ENCODE measurements around the gene TTYH1. TPM values are rescaled to one million over a fixed set of nuclear protein-coding genes. Genes with fewer than 3 reads are reported as not detected.

The TTYH1 gene
- total RNA-seq, 1 donor: not detected

DNA sequence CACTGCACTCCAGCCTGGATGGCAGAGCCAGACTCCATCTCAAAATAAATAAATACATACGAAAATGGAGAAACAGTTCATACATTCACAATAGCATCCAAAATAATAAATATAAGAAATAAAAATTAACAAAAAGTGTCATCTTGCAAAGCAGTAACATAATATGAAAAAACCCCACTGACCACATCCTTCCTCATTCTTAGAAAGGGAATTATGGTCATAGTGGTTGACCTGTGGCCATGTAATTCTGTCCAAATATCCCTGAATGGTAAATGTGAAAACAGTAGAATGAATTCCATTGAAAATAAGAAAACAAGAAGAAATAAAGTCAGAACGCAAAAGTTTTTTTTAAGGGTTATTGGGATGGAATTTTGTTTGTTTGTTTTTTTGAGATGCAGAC lies 64.8 kb downstream of the TTYH1 start:
- Histone ChIP-seq H3K27me3 (ENCODE audit: insufficient read depth, low read length) (peaks cover 3% of the 10 kb centered on the region), H3K4me1 (ENCODE audit: insufficient read depth, low read length) (no peaks in the 10 kb centered on the region), H3K36me3 (ENCODE audit: insufficient read depth, low read length) (no peaks in the 10 kb centered on the region), H3K27ac (ENCODE audit: low read depth, low read length) (no peak overlapping the region), H2AFZ (ENCODE audit: low read length) (no peak overlapping the region), H3K9me3 (ENCODE audit: low read depth, low read length) (no peaks in the 10 kb centered on the region), H3K4me2 (ENCODE audit: insufficient read depth, low read length) (no peak overlapping the region), H3K4me3 (ENCODE audit: insufficient read depth, low read length) (no peak overlapping the region), H3K79me2 (ENCODE audit: insufficient read depth, low read length) (no peaks in the 10 kb centered on the region), H4K20me1 (ENCODE audit: insufficient read depth, low read length) (no peaks in the 10 kb centered on the region)
- TF ChIP-seq, protein P1, sequence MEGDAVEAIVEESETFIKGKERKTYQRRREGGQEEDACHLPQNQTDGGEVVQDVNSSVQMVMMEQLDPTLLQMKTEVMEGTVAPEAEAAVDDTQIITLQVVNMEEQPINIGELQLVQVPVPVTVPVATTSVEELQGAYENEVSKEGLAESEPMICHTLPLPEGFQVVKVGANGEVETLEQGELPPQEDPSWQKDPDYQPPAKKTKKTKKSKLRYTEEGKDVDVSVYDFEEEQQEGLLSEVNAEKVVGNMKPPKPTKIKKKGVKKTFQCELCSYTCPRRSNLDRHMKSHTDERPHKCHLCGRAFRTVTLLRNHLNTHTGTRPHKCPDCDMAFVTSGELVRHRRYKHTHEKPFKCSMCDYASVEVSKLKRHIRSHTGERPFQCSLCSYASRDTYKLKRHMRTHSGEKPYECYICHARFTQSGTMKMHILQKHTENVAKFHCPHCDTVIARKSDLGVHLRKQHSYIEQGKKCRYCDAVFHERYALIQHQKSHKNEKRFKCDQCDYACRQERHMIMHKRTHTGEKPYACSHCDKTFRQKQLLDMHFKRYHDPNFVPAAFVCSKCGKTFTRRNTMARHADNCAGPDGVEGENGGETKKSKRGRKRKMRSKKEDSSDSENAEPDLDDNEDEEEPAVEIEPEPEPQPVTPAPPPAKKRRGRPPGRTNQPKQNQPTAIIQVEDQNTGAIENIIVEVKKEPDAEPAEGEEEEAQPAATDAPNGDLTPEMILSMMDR (IDR thresholded peaks at IDR 0.05; ENCODE audit: extremely low read depth, low read depth, low read length): no peak
- DNase-seq (ENCODE audit: insufficient read length, low spot score, missing footprints): no peak

DNA sequence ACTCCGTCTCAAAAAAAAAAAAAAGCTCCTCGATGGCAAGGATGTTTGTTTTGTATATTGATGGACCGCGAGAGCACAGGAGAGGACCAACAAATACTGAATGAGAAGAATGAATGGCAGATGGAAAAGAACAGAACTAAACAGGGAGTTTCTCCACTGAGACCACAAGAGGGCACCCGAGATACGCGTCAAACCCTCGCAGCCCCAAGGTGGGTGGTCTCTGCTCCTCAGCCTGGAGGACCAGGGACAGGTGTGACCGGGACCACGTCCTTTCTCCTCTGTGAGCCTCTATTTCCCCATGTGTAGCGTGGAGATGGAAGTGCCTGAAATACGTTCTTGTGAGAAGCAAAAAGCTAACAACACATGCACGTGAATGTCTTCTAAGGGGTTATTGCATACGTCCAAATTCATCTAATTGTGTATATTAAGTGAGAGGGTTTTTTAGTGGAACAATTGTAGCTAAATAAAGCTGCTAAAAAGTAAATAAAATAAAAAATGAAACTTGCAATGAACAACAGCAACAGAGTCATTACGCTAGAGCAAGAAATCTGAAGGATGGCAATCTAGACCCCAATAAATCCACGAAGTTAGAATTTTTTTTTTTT lies 66.2 kb downstream of the TTYH1 start:
- DNase-seq (ENCODE audit: insufficient read length, low spot score, missing footprints): peak; percentile 74
- H3K36me3 ChIP-seq (ENCODE audit: insufficient read depth, low read length): no peaks in the 10 kb centered on the region
- no peaks in the 10 kb centered on the region for H3K4me1 ChIP-seq (ENCODE audit: insufficient read depth, low read length)
- H3K4me3 ChIP-seq (ENCODE audit: insufficient read depth, low read length): no peak overlapping the region
- peaks cover 3% of the 10 kb centered on the region for H3K27me3 ChIP-seq (ENCODE audit: insufficient read depth, low read length)
- H3K4me2 ChIP-seq (ENCODE audit: insufficient read depth, low read length): peak overlapping the region; percentile 62
- no peaks in the 10 kb centered on the region for H4K20me1 ChIP-seq (ENCODE audit: insufficient read depth, low read length)
- H3K27ac ChIP-seq (ENCODE audit: low read depth, low read length): no peak overlapping the region
- no peaks in the 10 kb centered on the region for H3K79me2 ChIP-seq (ENCODE audit: insufficient read depth, low read length)
- TF ChIP-seq, protein P1 (IDR thresholded peaks at IDR 0.05; ENCODE audit: extremely low read depth, low read depth, low read length): peak; percentile 73
- no peak overlapping the region for H2AFZ ChIP-seq (ENCODE audit: low read length)
- no peaks in the 10 kb centered on the region for H3K9me3 ChIP-seq (ENCODE audit: low read depth, low read length)

DNA sequence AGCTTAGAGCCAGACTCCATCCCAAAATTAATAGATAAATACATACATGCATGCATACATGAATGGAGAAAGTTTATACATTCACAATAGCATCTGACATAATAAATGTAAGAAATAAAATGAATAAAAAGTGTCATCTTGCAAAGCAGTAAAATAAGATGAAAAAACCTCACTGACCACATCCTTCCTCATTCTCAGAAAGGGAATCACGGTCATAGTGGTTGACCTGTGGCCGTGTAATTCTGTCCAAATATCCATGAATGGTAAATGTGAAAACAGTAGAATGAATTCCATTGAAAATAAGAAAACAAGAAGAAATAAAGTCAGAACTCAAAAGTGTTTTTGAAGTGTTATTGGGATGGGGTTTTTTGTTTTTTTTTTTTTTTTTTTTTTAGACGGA lies 67.6 kb downstream of the TTYH1 start:
- Histone ChIP-seq H3K4me1 (ENCODE audit: insufficient read depth, low read length) (no peaks in the 10 kb centered on the region), H3K27me3 (ENCODE audit: insufficient read depth, low read length) (peaks cover 3% of the 10 kb centered on the region), H3K36me3 (ENCODE audit: insufficient read depth, low read length) (no peaks in the 10 kb centered on the region), H3K4me2 (ENCODE audit: insufficient read depth, low read length) (no peak overlapping the region), H2AFZ (ENCODE audit: low read length) (no peak overlapping the region), H3K9me3 (ENCODE audit: low read depth, low read length) (no peaks in the 10 kb centered on the region), H3K79me2 (ENCODE audit: insufficient read depth, low read length) (no peaks in the 10 kb centered on the region), H3K4me3 (ENCODE audit: insufficient read depth, low read length) (no peak overlapping the region), H3K27ac (ENCODE audit: low read depth, low read length) (no peak overlapping the region), H4K20me1 (ENCODE audit: insufficient read depth, low read length) (no peaks in the 10 kb centered on the region)
- TF ChIP-seq, protein P1 (IDR thresholded peaks at IDR 0.05; ENCODE audit: extremely low read depth, low read depth, low read length): no peak
- peak; percentile 68 for DNase-seq (ENCODE audit: insufficient read length, low spot score, missing footprints)

DNA sequence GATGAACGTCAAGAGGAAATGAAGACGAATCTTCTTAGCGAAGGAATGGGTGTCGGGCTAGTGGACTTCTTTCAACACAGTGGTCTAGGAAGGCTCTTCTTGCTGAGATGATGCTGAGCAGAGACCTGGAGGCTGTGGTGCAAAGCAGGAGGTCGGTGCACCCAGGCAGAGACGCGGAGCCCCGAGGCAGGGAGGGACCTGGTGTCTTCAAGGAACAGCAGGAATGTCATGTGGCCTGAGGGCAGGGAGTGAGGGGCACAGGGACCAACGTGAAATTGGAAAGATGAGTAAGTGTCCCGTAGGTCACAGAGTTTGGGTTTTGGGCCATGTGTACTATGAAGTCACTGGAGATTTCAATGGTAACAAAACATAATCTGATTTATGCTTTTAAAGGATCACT lies 69.2 kb downstream of the TTYH1 start:
- Histone ChIP-seq H3K4me3 (ENCODE audit: insufficient read depth, low read length) (no peak overlapping the region), H3K4me1 (ENCODE audit: insufficient read depth, low read length) (no peaks in the 10 kb centered on the region), H3K27me3 (ENCODE audit: insufficient read depth, low read length) (peaks cover 3% of the 10 kb centered on the region), H3K27ac (ENCODE audit: low read depth, low read length) (no peak overlapping the region), H2AFZ (ENCODE audit: low read length) (no peak overlapping the region), H3K9me3 (ENCODE audit: low read depth, low read length) (no peaks in the 10 kb centered on the region), H3K36me3 (ENCODE audit: insufficient read depth, low read length) (no peaks in the 10 kb centered on the region), H4K20me1 (ENCODE audit: insufficient read depth, low read length) (no peaks in the 10 kb centered on the region), H3K4me2 (ENCODE audit: insufficient read depth, low read length) (no peak overlapping the region), H3K79me2 (ENCODE audit: insufficient read depth, low read length) (no peaks in the 10 kb centered on the region)
- TF ChIP-seq, protein P1 (IDR thresholded peaks at IDR 0.05; ENCODE audit: extremely low read depth, low read depth, low read length): no peak
- DNase-seq (ENCODE audit: insufficient read length, low spot score, missing footprints): no peak
